Panc1 (cell line): ENCODE data around the gene EMX2. TPM values are rescaled to one million over a fixed set of nuclear protein-coding genes. Genes with fewer than 3 reads are reported as not detected.

Experiments used
- ATAC-seq: fragments of 200-7000 bp; cut with Tn5 transposase; 2 replicates; pipeline ENCODE4 v1.9.1; 2020; ENCODE audit warnings: mild to moderate bottlenecking, moderate library complexity
- BruUV-seq: library from RNA; stranded (reverse); fragments of 400-500 nt; replicated peaks from 2 replicates; lab custom pipeline; 2021; lab: Mats Ljungman, UMichigan
- CTCF ChIA-PET: fragments of 300-600 bp; sonication (Branson Sonifier 250); formaldehyde crosslinking; loops from one replicate; lab custom pipeline; 2022; ENCODE audit warnings: antibody characterized with exemption; lab: Charles Lee
- POLR2A ChIA-PET: fragments of 300-600 bp; sonication (Branson Sonifier 250); formaldehyde crosslinking; loops from one replicate; lab custom pipeline; 2022; ENCODE audit warnings: antibody characterized with exemption; lab: Charles Lee
- DNase-seq: peaks from one replicate; pipeline ENCODE4 v3.0.0-alpha.2; 2010; ENCODE audit warnings: low read depth, low spot score
- H3K27ac ChIP-seq: 2 replicates; pipeline ENCODE4 v1.5.1; 2011; ENCODE audit warnings: mild to moderate bottlenecking, low read length, inconsistent platforms
- H3K27me3 ChIP-seq: fragments of 200-500 bp; sonication (Bioruptor generic); 2 replicates; pipeline ENCODE4 v1.6.0; 2014; ENCODE audit warnings: low read length, inconsistent platforms; ENCODE audit not compliant: control insufficient read depth, insufficient read depth
- H3K36me3 ChIP-seq: fragments of 200-500 bp; sonication (Bioruptor generic); 2 replicates; pipeline ENCODE4 v1.5.1; 2014; ENCODE audit warnings: inconsistent platforms, mild to moderate bottlenecking, low read length, moderate library complexity; ENCODE audit not compliant: control insufficient read depth, insufficient read depth
- H3K4me1 ChIP-seq: 2 replicates; pipeline ENCODE4 v1.5.1; 2011; ENCODE audit warnings: inconsistent platforms, mild to moderate bottlenecking, low read length, moderate library complexity; ENCODE audit not compliant: control insufficient read depth, insufficient read depth
- H3K4me3 ChIP-seq, 2 experiments: 2 replicates each; pipeline ENCODE4 v1.5.1; 2011 to 2012; ENCODE audit warnings: low read depth in 2 of 2, low read length in 2 of 2, mild to moderate bottlenecking in 2 of 2, inconsistent platforms in 1 of 2, moderate library complexity in 1 of 2
- H3K9me3 ChIP-seq: fragments of 200-500 bp; sonication (Bioruptor generic); 2 replicates; pipeline ENCODE4 v1.5.1; 2014; ENCODE audit warnings: low read depth, mild to moderate bottlenecking, inconsistent platforms, low read length, moderate library complexity; ENCODE audit not compliant: control insufficient read depth, insufficient read depth
- CTCF ChIP-seq: fragments of 450-650 bp; IDR thresholded peaks from 2 replicates; pipeline ENCODE4 v1.5.1; 2017; ENCODE audit warnings: mild to moderate bottlenecking
- POLR2AphosphoS5 ChIP-seq: IDR thresholded peaks from 2 replicates; pipeline ENCODE4 v1.6.1; 2012; ENCODE audit warnings: mild to moderate bottlenecking, low read depth, low read length, moderate library complexity
- REST ChIP-seq, 2 experiments: IDR thresholded peaks; 2 replicates each; pipeline ENCODE4 v1.6.1; 2011 to 2012; ENCODE audit warnings: low read depth in 2 of 2, control low read depth in 1 of 2, low read length in 1 of 2, mild to moderate bottlenecking in 1 of 2, moderate library complexity in 1 of 2; ENCODE audit not compliant: insufficient read depth in 1 of 2
- SIN3A ChIP-seq: IDR thresholded peaks from 2 replicates; pipeline ENCODE4 v1.6.1; 2012; ENCODE audit warnings: low read depth, mild to moderate bottlenecking, low read length, moderate library complexity, borderline replicate concordance; ENCODE audit not compliant: insufficient read depth
- TCF7L2 ChIP-seq: IDR thresholded peaks from 2 replicates; pipeline ENCODE4 v1.6.1; 2011; ENCODE audit warnings: mild to moderate bottlenecking, low read depth, low read length, inconsistent platforms
- in situ Hi-C: cut with HindIII; loops from 2 replicates; pipeline ENCODE4 v1.10.0; 2016; ENCODE audit warnings: low sequenced_read_pairs, low pct_unique_long_range_greater_than_20kb
- intact Hi-C: fragments of 100-400 bp; cut with micrococcal nuclease; formaldehyde crosslinking; loops from one replicate; pipeline ENCODE4 v1.10.0; 2022; ENCODE audit not compliant: unreplicated experiment
- total RNA-seq: library from RNA; stranded (reverse); gene quantifications from one replicate; pipeline ENCODE4 v1.2.1, GENCODE V29; 2021; ENCODE audit not compliant: unreplicated experiment

EMX2 gene
- total RNA-seq, 1 experiment from 2014 or later: not detected

GRCh38 chr10:117596706-117597105 is 54.2 kb downstream of the EMX2 start:
- no peaks in the 10 kb centered on the region for H3K4me1 ChIP-seq
- peaks cover 26% of the 10 kb centered on the region for H3K27me3 ChIP-seq
- H3K27ac ChIP-seq: no peak overlapping the region
- intact Hi-C loops: no loop called here
- no peaks in the 10 kb centered on the region for H3K9me3 ChIP-seq
- in situ Hi-C loops: no loop called here
- DNase-seq (no peak), ATAC-seq (no peak)
- TF ChIP-seq TCF7L2 (no peak), POLR2AphosphoS5 (no peak), REST (IDR thresholded peaks at IDR 0.05; ENCODE audit: insufficient read depth in 1 of 2, low read depth in 2 of 2, low read length in 1 of 2) (no peak), SIN3A (no peak), CTCF (no peak)
- no TSS peak for BruUV-seq
- ChIA-PET POLR2A (no interaction called here), CTCF (no interaction called here)
- no peaks in the 10 kb centered on the region for H3K36me3 ChIP-seq
- H3K4me3 ChIP-seq: no peak overlapping the region

- H3K36me3 ChIP-seq: no peaks in the 10 kb centered on the region
- intact Hi-C loops (no loop called here), in situ Hi-C loops (no loop called here)
- TF ChIP-seq REST (IDR thresholded peaks at IDR 0.05; ENCODE audit: insufficient read depth in 1 of 2, low read depth in 2 of 2, low read length in 1 of 2) (no peak), CTCF (no peak), POLR2AphosphoS5 (no peak), TCF7L2 (no peak), SIN3A (no peak)
- H3K27ac ChIP-seq: no peak overlapping the region
- peaks cover 26% of the 10 kb centered on the region for H3K27me3 ChIP-seq
- H3K4me3 ChIP-seq: no peak overlapping the region
- no peak for DNase-seq
- POLR2A ChIA-PET: no interaction called here
- no peaks in the 10 kb centered on the region for H3K9me3 ChIP-seq
- no peak for ATAC-seq
- CTCF ChIA-PET: no interaction called here
- no peaks in the 10 kb centered on the region for H3K4me1 ChIP-seq
- no TSS peak for BruUV-seq
These were observed 54.7 kb downstream of the EMX2 start for GRCh38 chr10:117597216-117597615.

Other genes with a start within 250 kb of the EMX2 start
- gene PDZD8, start 167.3 kb upstream of the EMX2 start, total RNA-seq: 44.7 TPM